Peyer's patch (tissue), 4 donors: ENCODE data around the gene GPC3. TPM values are rescaled to one million over a fixed set of nuclear protein-coding genes. Genes with fewer than 3 reads are reported as not detected.

Source experiments
- DNase-seq, 3 donors: peaks; one replicate each; pipeline ENCODE4 v3.0.0-alpha.2; 2017 to 2019
- H3K27ac ChIP-seq, 4 donors: fragments of 200-600 bp; sonication (generic); one replicate each; pipeline ENCODE4 v1.5.1; 2016 to 2019
- H3K27me3 ChIP-seq, 2 donors: fragments of 200-600 bp; sonication (generic); one replicate each; pipeline ENCODE4 v1.5.1; 2019
- H3K36me3 ChIP-seq, 3 donors: fragments of 200-600 bp; sonication (generic); one replicate each; pipeline ENCODE4 v1.5.1; 2016 to 2019
- H3K4me1 ChIP-seq, 4 donors: fragments of 200-600 bp; sonication (generic); one replicate each; pipeline ENCODE4 v1.5.1; 2016 to 2019
- H3K4me3 ChIP-seq, 4 donors: fragments of 200-600 bp; sonication (generic); 1 replicate in 3 of 4; 2 replicates in 1 of 4; pipeline ENCODE4 v1.5.1; 2016 to 2019; ENCODE audit warnings: mild to moderate bottlenecking in 1 of 4
- H3K9me3 ChIP-seq, 4 donors: fragments of 200-600 bp; sonication (generic); one replicate each; pipeline ENCODE4 v1.5.1; 2016 to 2019; ENCODE audit warnings: mild to moderate bottlenecking in 1 of 4
- POLR2A ChIP-seq, 2 donors: fragments of 450-650 bp; IDR thresholded peaks; one replicate each; pipeline ENCODE4 v1.5.1; 2017; ENCODE audit warnings: antibody characterized with exemption in 2 of 2, mild to moderate bottlenecking in 2 of 2, moderate library complexity in 2 of 2
- total RNA-seq, 4 donors: library from RNA; depleted of rRNA; stranded (reverse); fragments of >200 nt; gene quantifications; one replicate each; pipeline ENCODE4 v1.1.0, GENCODE V29; 2016
- TF ChIP-seq, protein P1 (sequence below), 6 experiments: fragments of 450-650 bp in 4 of 6; fragments of 200-600 bp in 2 of 6; sonication (generic) in 1 of 6; IDR thresholded peaks; one replicate each; pipeline ENCODE4 v1.5.1; 2017 to 2019; ENCODE audit warnings: antibody characterized with exemption in 6 of 6, mild to moderate bottlenecking in 3 of 6, moderate library complexity in 1 of 6

GPC3 gene
- total RNA-seq, 4 donors from 2014 or later = 1.1 to 7.2 (median 5.8) TPM

DNA sequence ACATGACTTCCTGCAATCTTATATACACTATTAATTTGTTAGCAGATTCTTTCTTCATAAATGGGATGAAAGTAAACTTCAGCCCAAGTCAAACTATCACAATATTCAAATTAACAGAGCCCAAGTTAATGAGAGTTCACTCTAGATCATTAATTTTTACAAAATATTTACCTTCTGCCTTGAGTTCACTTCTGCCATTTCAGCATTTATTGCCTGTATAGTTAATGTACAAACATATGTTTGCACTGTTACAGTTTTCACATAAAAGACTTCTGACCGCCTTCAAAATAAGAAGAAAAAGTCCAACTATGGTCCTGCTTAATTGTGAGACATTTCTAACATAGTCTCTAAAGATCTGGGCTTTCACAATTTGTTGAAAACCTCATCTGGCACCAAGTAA is 46.9 kb downstream of the GPC3 start:
- Histone ChIP-seq H3K4me3 (no peak overlapping the region), H3K36me3 (no peaks in the 10 kb centered on the region), H3K27ac (no peak overlapping the region), H3K4me1 (no peaks in the 10 kb centered on the region), H3K27me3 (no peaks in the 10 kb centered on the region), H3K9me3 (no peaks in the 10 kb centered on the region)
- DNase-seq = no peak
- no peak for TF ChIP-seq POLR2A (IDR thresholded peaks at IDR 0.05)
- TF ChIP-seq, protein P1, sequence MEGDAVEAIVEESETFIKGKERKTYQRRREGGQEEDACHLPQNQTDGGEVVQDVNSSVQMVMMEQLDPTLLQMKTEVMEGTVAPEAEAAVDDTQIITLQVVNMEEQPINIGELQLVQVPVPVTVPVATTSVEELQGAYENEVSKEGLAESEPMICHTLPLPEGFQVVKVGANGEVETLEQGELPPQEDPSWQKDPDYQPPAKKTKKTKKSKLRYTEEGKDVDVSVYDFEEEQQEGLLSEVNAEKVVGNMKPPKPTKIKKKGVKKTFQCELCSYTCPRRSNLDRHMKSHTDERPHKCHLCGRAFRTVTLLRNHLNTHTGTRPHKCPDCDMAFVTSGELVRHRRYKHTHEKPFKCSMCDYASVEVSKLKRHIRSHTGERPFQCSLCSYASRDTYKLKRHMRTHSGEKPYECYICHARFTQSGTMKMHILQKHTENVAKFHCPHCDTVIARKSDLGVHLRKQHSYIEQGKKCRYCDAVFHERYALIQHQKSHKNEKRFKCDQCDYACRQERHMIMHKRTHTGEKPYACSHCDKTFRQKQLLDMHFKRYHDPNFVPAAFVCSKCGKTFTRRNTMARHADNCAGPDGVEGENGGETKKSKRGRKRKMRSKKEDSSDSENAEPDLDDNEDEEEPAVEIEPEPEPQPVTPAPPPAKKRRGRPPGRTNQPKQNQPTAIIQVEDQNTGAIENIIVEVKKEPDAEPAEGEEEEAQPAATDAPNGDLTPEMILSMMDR (IDR thresholded peaks at IDR 0.05) = no peak

DNA sequence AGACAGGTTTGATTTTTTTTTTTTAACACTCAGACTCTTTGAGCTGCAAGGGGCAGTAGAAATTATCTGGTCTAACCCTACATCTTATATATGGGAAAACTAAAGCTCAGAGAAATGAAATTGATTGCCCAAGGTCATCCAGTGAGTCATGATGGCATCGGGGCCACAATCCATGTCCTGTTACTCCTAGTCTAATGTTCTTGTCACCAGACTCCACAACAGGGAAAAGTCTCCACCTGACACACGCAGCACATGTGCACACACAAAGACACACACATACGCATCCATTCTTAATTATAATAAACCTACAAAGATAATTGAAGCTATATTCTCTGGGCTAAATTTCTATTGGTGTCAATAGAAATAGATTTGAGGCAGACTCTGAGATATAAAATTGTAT is 48.4 kb downstream of the GPC3 start:
- H3K9me3 ChIP-seq = no peaks in the 10 kb centered on the region
- no peaks in the 10 kb centered on the region for H3K4me1 ChIP-seq
- H3K36me3 ChIP-seq = no peaks in the 10 kb centered on the region
- no peak for DNase-seq
- TF ChIP-seq POLR2A (IDR thresholded peaks at IDR 0.05) = no peak
- TF ChIP-seq, protein P1 (IDR thresholded peaks at IDR 0.05) = no peak
- no peaks in the 10 kb centered on the region for H3K27me3 ChIP-seq
- no peak overlapping the region for H3K27ac ChIP-seq
- no peak overlapping the region for H3K4me3 ChIP-seq

DNA sequence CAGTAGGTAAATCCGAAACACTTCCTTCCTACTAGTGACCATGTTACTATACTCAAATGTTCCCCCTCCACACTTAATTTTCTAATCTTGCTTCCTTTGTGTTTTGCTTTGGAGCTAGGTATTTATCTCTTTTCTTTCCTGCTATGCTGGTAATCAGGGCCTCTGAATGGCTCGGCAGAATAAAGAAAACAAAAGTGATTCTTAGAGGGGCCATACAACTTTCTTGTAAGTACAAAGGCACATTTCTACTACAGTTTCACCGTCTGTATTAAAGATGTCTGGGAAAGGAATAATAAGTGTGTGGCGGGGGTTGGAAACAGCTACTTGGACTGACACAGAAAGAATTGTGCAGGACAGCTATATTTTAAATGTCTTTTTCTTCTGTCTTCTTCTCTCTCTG is 50.3 kb downstream of the GPC3 start:
- Histone ChIP-seq H3K4me3 (no peak overlapping the region), H3K9me3 (no peaks in the 10 kb centered on the region)
- TF ChIP-seq, protein P1 (IDR thresholded peaks at IDR 0.05) = no peak
- TF ChIP-seq POLR2A (IDR thresholded peaks at IDR 0.05) = no peak

DNA sequence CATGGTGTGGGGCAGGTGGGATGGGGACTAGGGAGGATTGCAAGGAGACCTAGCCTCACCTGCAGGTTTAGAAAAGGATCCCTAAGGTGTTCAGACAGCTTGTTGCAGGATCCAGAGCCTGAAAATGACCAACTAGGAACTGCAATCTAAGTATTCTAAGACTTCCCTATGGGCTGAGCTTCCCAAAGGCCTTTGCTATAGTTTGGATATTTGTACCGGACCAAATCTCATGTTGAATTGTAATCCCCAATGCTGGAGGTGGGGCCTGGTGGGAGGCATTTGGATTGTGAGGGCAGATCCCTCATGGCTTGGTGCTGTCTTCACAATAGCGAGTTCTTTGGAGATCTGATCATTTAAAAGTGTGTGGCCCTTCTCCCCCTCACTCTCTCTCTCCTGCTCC is 52.1 kb downstream of the GPC3 start:
- Histone ChIP-seq H3K4me1 (no peaks in the 10 kb centered on the region), H3K4me3 (no peak overlapping the region), H3K27ac (no peak overlapping the region), H3K9me3 (no peaks in the 10 kb centered on the region), H3K36me3 (no peaks in the 10 kb centered on the region), H3K27me3 (no peaks in the 10 kb centered on the region)
- TF ChIP-seq POLR2A (IDR thresholded peaks at IDR 0.05) = no peak
- TF ChIP-seq, protein P1 (IDR thresholded peaks at IDR 0.05) = no peak
- DNase-seq = no peak

More for the DNA sequence above, 50.3 kb downstream of the GPC3 start:
- H3K36me3 ChIP-seq = no peaks in the 10 kb centered on the region
- DNase-seq = no peak
- no peaks in the 10 kb centered on the region for H3K4me1 ChIP-seq
- no peaks in the 10 kb centered on the region for H3K27me3 ChIP-seq
- H3K27ac ChIP-seq = no peak overlapping the region

DNA sequence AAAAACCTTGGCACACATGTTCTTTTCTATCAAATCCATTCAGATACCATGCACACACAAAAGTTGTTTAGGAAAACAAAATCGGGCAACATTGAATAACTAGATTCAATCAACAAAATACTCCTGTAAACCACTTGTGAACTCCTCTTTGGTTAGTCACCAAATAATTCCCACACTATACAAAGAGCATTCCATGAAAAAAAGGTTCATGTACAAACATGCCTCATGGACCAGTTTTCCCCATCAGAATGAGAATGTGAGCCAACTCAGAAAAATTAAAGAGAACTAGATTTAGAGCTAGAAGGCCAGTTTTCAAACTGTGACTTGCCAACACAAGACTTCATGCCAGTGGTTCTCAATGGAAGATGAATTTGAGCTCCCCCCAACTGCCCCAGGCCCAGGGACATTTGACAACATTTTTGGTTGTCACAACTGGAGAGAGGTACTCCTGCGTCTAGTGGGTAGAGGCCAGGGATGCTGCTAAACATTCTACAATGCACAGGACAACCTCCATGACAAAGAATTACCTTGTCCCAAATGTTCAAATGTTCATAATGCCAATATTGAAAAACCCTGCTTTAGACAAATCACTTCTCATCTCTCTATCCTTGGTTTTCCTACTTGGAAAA is 55.4 kb downstream of the GPC3 start:
- no peaks in the 10 kb centered on the region for H3K9me3 ChIP-seq
- TF ChIP-seq POLR2A (IDR thresholded peaks at IDR 0.05) = no peak
- TF ChIP-seq, protein P1 (IDR thresholded peaks at IDR 0.05) = no peak
- H3K27ac ChIP-seq = no peak overlapping the region
- no peak overlapping the region for H3K4me3 ChIP-seq
- DNase-seq = no peak
- no peaks in the 10 kb centered on the region for H3K36me3 ChIP-seq
- no peaks in the 10 kb centered on the region for H3K27me3 ChIP-seq
- no peaks in the 10 kb centered on the region for H3K4me1 ChIP-seq

DNA sequence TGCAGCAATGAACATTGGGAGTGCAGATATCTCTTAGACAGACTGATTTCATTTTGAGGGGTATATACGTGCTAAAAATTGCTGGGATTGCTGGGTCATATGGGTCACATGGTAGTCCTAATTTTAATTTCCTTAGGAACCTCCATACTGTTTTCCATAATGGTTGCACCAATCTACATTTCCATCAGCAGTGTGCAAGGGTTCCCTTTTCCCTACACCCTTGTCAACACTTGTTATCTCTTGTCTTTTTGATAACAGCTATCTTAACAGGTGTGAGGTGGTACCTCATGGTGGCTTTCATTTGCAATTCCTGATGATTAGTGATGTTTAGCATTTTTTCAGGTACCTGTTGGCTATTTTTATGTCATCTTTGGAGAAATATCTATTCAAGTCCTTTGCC is 57.0 kb downstream of the GPC3 start:
- H3K36me3 ChIP-seq = no peaks in the 10 kb centered on the region
- no peak overlapping the region for H3K4me3 ChIP-seq
- TF ChIP-seq, protein P1 (IDR thresholded peaks at IDR 0.05) = no peak
- no peak for TF ChIP-seq POLR2A (IDR thresholded peaks at IDR 0.05)
- no peaks in the 10 kb centered on the region for H3K27me3 ChIP-seq
- no peak overlapping the region for H3K27ac ChIP-seq
- no peak for DNase-seq
- no peaks in the 10 kb centered on the region for H3K9me3 ChIP-seq
- H3K4me1 ChIP-seq = no peaks in the 10 kb centered on the region
